ENCODE measurements around the gene ZNF280D.
"Not testable (repeated sequence)": the region's sequence is repeated elsewhere in the genome, so short reads cannot be mapped to it uniquely, and the experiment has no call there.

The ZNF280D gene

GRCh38 chr15:56733136-56734012 lies at the start of gene ZNF280D:
Gene ZNF280D (minus strand): TSS chr15:56733509. CDS start chr15:56707109, 26,400 bp downstream.
- peak; percentile 37 for DNase-seq

DNA sequence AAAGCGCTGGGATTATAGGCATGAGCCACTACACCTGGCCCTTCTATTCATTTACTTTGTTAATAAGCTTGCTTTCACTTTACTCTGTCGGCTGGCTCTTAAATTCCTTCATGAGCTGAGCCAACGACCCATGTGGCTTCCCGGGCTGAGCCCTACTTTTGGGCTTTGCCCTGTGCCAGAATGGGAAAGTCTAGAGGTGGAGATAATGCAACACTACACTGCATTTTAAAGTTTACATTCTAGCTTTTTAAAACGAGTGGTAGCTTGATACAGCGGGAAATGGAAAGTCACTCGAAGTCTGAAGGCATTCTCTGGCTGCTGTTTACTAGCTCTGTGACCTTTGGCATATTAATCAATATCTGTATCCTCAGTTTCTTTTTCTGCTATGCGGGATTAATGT lies 49.0 kb upstream of the ZNF280D start:
- DNase-seq: no peak

DNA sequence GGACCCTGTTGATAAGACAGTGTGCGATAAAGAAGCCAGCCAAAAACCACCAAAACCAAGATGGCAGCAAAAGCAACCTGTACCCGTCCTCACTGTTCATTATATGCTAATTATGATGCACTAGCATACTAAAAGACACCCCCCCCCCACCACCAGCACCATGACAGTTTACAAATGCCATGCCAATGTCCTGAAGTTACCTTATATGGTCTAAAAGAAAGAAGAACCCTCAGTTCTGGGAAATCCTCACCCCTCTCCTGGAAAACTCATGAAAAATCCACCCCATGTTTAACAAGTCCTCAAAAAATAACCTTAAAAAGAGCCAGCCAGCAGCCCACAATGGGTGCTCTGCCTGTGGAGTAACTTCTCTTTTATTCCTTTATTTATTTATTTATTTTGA lies 48.4 kb upstream of the ZNF280D start:
- no peak for DNase-seq

DNA sequence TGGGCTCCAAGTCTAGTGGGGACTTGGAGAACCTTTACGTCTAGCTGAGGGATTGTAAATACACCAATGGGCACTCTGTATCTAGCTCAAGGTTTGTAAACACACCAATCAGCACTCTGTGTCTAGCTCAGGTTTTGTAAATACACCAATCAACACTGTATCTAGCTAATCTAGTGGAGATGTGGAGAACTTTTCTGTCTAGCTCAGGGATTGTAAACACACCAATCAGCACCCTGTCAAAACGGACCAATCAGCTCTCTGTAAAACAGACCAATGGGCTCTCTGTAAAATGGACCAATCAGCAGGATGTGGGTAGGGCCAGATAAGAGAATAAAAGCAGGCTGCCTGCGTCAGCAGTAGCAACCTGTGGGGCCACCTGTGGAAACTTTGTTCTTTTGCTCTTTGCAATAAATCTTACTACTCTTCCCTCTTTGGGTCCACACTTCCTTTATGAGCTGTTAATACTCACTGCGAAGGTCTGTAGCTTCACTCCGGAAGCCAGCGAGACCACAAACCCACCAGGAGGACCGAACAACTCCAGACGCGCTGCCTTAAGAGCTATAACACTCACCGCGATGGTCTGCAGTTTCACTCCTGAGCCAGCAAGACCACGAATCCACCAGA lies 46.9 kb upstream of the ZNF280D start:
- not testable (repeated sequence) for DNase-seq

- not testable (repeated sequence) for DNase-seq
These were observed 46.1 kb upstream of the ZNF280D start for GRCh38 chr15:56779449-56779848.

DNA sequence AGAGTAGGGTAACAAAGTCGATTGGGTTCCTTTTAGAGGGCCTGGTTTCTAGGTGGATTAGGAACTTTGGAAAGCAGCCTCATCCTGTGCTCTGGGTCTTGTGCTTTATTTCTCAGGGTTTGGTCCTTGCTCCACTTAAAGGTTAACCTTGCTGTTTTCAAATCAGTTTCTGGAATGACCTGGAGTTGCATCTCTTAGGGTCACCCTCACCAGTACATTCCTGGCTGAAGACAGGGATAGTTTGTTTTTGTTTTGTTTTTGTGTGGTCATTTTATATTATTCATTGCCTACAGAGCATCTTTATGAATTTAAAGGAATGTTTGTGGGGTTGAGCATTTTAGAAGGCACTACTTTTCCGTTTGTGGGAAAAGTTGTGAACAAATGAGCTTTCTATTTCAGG lies 45.5 kb upstream of the ZNF280D start:
- DNase-seq: no peak

DNA sequence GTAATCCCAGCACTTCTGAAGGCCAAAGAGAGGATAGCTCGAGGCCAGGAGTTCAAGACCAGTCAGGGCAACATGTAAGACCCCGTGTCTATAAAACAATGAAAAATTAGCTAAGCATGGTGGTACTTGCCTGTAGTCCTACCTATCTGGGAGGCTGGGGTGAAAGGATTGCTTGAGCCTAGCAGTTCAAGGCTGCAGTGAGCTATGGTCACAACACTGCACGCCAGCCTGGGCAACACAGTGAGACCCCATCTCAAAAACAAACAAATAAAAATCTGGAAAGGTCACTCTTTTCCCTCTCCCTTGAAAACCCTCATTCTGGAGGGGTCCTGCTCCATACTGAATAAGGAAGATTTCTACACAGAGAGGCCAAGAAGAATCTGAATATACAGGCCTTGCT lies 43.5 kb upstream of the ZNF280D start:
- no peak for DNase-seq

GRCh38 chr15:56775641-56776040 lies 42.3 kb upstream of the ZNF280D start:
- no peak for DNase-seq

GRCh38 chr15:56774356-56774755 lies 41.0 kb upstream of the ZNF280D start:
- no peak for DNase-seq

GRCh38 chr15:56772868-56773639 lies 39.7 kb upstream of the ZNF280D start:
- no peak for DNase-seq

- DNase-seq: no peak
These were observed 36.9 kb upstream of the ZNF280D start for GRCh38 chr15:56770173-56770572.

DNA sequence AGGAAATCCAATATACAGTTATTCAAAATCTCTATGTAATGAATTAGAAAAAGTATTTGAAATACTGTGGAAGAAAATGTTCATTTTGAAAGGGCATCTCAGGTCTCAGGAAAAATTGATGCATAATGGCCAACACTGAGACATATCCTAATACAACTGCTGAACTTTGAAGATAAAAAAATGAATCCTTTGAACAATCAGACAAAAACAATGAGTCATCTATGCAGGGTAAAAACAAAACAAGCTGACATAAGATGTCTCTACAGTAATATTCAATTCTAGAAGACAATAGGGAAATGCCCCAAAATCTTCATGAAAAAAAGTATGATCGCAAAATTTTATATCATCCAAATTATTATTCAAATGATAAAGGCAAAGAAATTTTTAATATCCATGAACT lies 34.0 kb upstream of the ZNF280D start:
- DNase-seq: no peak

- DNase-seq: no peak
These were observed 31.9 kb upstream of the ZNF280D start for GRCh38 chr15:56765251-56765650.

GRCh38 chr15:56763141-56763895 lies 30.0 kb upstream of the ZNF280D start:
- no peak for DNase-seq

DNA sequence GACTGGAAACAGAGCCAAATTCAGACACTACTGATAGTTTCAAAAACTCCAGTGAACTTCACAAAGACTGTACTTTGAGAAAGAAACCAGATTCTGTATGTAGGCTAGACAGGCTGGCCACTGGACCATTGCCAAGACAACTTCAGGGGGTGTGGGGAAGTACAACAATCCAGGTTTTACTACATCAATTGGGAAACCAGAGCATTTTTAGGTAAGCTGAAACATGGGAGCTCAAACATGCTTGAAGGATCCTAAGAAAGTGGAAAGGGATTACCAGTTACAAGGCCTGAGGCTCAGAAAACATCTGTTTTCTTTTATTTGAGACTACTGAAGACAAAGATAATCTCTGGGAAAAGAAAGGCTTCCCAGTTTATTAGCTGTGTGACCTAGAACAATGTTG lies 26.9 kb upstream of the ZNF280D start:
- no peak for DNase-seq

- no peak for DNase-seq
These were observed 26.1 kb upstream of the ZNF280D start for GRCh38 chr15:56759450-56759845.

DNA sequence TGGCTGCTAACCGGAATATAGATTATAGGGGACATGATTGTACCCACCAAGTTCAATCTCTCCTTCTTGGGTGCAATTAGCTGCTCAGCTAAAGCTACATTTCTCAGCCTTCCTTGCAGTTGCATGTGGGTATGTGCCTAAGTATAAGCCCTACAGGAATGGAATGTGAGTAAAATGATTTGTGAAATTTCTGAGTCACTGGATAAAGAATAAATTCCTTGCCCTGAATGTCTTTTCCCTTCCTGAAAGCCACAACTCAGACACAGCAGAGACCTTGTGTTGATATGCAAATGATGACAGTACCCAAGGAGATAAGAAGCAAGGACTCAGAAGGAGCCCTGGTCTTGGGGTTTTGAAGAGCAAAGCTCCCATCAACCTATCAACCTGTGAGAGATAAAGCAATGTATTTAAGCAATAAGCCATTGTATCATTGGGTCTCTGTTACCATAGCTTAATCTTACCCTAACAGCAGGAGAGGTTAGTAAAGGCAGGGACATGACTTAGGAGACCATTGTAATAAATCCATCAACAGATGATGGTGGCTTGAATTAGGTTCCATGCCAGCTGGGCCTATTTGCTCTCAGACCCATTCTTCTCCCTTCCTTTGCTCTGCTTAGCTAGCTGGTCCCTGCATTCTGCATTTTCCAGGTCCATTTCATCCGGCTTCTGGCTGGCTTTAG lies 25.6 kb upstream of the ZNF280D start:
- DNase-seq: no peak

DNA sequence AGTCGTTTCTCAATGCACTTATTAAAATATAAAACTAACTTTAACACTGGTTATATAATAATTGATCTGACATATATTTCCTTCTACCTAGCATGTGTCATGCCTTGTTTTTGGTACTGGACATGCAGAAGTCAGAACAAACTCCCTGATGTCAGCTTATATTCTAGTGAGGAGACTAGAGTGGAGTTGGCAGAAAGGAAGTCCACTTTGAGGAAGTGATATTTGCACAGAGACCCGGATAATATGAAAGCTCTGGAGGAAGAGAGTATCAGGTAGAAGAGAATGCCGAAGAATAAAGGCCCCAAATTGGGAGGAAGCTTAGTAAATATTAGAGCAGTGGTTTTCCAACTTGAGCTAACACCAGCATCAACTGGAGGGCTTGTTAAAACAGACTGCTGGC lies 24.6 kb upstream of the ZNF280D start:
- no peak for DNase-seq

- no peak for DNase-seq
These were observed 21.6 kb upstream of the ZNF280D start for GRCh38 chr15:56754772-56755370.

DNA sequence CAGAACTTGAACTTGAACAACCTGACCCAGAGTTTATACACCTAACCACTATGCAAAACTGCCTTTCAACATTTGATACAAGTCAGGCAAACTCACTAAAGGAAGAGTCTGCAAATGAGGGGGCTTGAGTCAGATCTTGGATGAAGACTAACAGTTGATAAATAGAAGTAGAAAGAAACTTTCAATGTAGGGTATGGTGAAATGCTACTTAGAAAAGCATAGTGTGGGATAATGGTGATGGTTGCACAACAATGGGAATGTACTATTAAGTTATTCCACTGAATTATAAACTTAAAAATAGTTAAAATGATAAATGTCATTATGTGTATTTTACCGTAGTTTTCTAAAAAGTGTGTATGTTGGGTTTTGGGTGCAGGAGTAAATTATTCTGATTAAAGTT lies 19.7 kb upstream of the ZNF280D start:
- DNase-seq: no peak

GRCh38 chr15:56749982-56750381 lies 16.7 kb upstream of the ZNF280D start:
- DNase-seq: no peak
